Hepatocyte (in vitro differentiated cells): ENCODE data around the gene RSU1. TPM values are rescaled to one million over a fixed set of nuclear protein-coding genes. Genes with fewer than 3 reads are reported as not detected.
"Not testable (repeated sequence)": the region's sequence is repeated elsewhere in the genome, so short reads cannot be mapped to it uniquely, and the experiment has no call there.

ENCODE experiments used
- DNase-seq: peaks from one replicate; pipeline ENCODE4 v3.0.0-alpha.2; 2016; ENCODE audit warnings: low spot score
- H2AFZ ChIP-seq: fragments of 200-600 bp; sonication (generic); 2 replicates; pipeline ENCODE4 v1.6.0; 2016; ENCODE audit warnings: antibody characterized with exemption, mild to moderate bottlenecking
- H3K27ac ChIP-seq: fragments of 200-600 bp; sonication (generic); 2 replicates; pipeline ENCODE4 v1.5.1; 2016; ENCODE audit warnings: mild to moderate bottlenecking
- H3K27me3 ChIP-seq: fragments of 200-600 bp; sonication (generic); 2 replicates; pipeline ENCODE4 v1.6.1; 2016
- H3K36me3 ChIP-seq: fragments of 200-600 bp; sonication (generic); replicated peaks from 2 replicates; pipeline ENCODE4 v1.5.1; 2016; ENCODE audit warnings: low read depth; ENCODE audit not compliant: insufficient read depth
- H3K4me1 ChIP-seq: fragments of 200-600 bp; sonication (generic); 2 replicates; pipeline ENCODE4 v1.5.1; 2016; ENCODE audit warnings: mild to moderate bottlenecking, moderate library complexity; ENCODE audit not compliant: insufficient read depth
- H3K4me2 ChIP-seq: fragments of 200-600 bp; sonication (generic); 2 replicates; pipeline ENCODE4 v1.6.0; 2016
- H3K4me3 ChIP-seq: fragments of 200-600 bp; sonication (generic); 2 replicates; pipeline ENCODE4 v1.5.1; 2016; ENCODE audit warnings: mild to moderate bottlenecking
- H3K79me2 ChIP-seq: fragments of 200-600 bp; sonication (generic); 2 replicates; pipeline ENCODE4 v1.6.0; 2017; ENCODE audit warnings: mild to moderate bottlenecking
- H3K9me2 ChIP-seq: fragments of 200-600 bp; sonication (generic); replicated peaks from 2 replicates; pipeline ENCODE4 v1.6.0; 2017; ENCODE audit warnings: mild to moderate bottlenecking; ENCODE audit not compliant: insufficient read depth
- H3K9me3 ChIP-seq: fragments of 200-600 bp; sonication (generic); 2 replicates; pipeline ENCODE4 v1.5.1; 2016; ENCODE audit warnings: low read depth, mild to moderate bottlenecking
- H4K20me1 ChIP-seq: fragments of 200-600 bp; sonication (generic); 2 replicates; pipeline ENCODE4 v1.6.0; 2016; ENCODE audit warnings: mild to moderate bottlenecking; ENCODE audit not compliant: insufficient read depth, poor library complexity, severe bottlenecking
- CTCF ChIP-seq: fragments of 200-600 bp; sonication (generic); IDR thresholded peaks from 2 replicates; pipeline ENCODE4 v1.5.1; 2016; ENCODE audit warnings: antibody characterized with exemption, mild to moderate bottlenecking; ENCODE audit not compliant: poor library complexity
- EZH2 ChIP-seq: fragments of 200-600 bp; sonication (generic); IDR thresholded peaks from 2 replicates; pipeline ENCODE4 v1.6.1; 2016; ENCODE audit warnings: antibody characterized with exemption, mild to moderate bottlenecking, borderline replicate concordance
- EZH2phosphoT487 ChIP-seq: fragments of 200-600 bp; sonication (generic); IDR thresholded peaks from one replicate; pipeline ENCODE4 v1.6.1; 2018; ENCODE audit warnings: antibody characterized with exemption, mild to moderate bottlenecking, low read depth, moderate library complexity; ENCODE audit not compliant: unreplicated experiment, severe bottlenecking
- WGBS: methylation state at CpG from one replicate; pipeline ENCODE4 v1.1.6; 2016; ENCODE audit warnings: low lambda C conversion rate; ENCODE audit errors: missing lambda C conversion rate; 5-methylcytosine and 5-hydroxymethylcytosine counted together
- polyA plus RNA-seq: library from polyadenylated mRNA; unstranded; fragments of >200 nt; fragmentation: Nextera tagmentation; extraction: Ambion mirVana; gene quantifications from 2 replicates; pipeline ENCODE4 v1.2.1, GENCODE V29; 2016
- total RNA-seq: library from RNA; depleted of rRNA; stranded (reverse); fragments of >200 nt; gene quantifications from 2 replicates; pipeline ENCODE4 v1.2.3, GENCODE V29; 2014

The RSU1 gene
- total and polyA plus RNA-seq, 2 experiments from 2014 or later, result 37.0 to 52.3 TPM

- Histone ChIP-seq H3K79me2 (no peaks in the 10 kb centered on the region), H3K36me3 (no peaks in the 10 kb centered on the region), H3K4me2 (no peak overlapping the region), H3K4me1 (no peaks in the 10 kb centered on the region), H3K27me3 (no peaks in the 10 kb centered on the region), H3K4me3 (no peak overlapping the region), H3K9me3 (no peaks in the 10 kb centered on the region), H3K9me2 (no peaks in the 10 kb centered on the region), H3K27ac (no peak overlapping the region), H4K20me1 (no peaks in the 10 kb centered on the region), H2AFZ (no peak overlapping the region)
- DNase-seq, result no peak
- TF ChIP-seq EZH2phosphoT487 (no peak), CTCF (no peak), EZH2 (no peak)
- WGBS, result 82% methylated on average over 9 of the region's 9 CpGs
Measured at GRCh38 chr10:16828701-16829175, 11.5 kb upstream of the RSU1 start.

GRCh38 chr10:16828114-16828568, 10.9 kb upstream of the RSU1 start:
- DNase-seq, result peak; percentile 90
- TF ChIP-seq EZH2phosphoT487 (no peak), EZH2 (no peak), CTCF (peak; percentile 63)
- Histone ChIP-seq H3K4me1 (no peaks in the 10 kb centered on the region), H4K20me1 (no peaks in the 10 kb centered on the region), H3K79me2 (no peaks in the 10 kb centered on the region), H2AFZ (no peak overlapping the region), H3K4me2 (no peak overlapping the region), H3K9me3 (no peaks in the 10 kb centered on the region), H3K9me2 (no peaks in the 10 kb centered on the region), H3K4me3 (no peak overlapping the region), H3K36me3 (no peaks in the 10 kb centered on the region), H3K27ac (no peak overlapping the region), H3K27me3 (no peaks in the 10 kb centered on the region)
- 19% methylated on average over 11 of the region's 11 CpGs for WGBS

- not testable (repeated sequence) for H3K4me2 ChIP-seq
Measured at GRCh38 chr10:16827474-16827873, 10.2 kb upstream of the RSU1 start.

GRCh38 chr10:16822726-16823360, 5.6 kb upstream of the RSU1 start:
- H3K9me3 ChIP-seq, result no peaks in the 10 kb centered on the region
- DNase-seq, result no peak
- no peaks in the 10 kb centered on the region for H3K79me2 ChIP-seq
- no peak overlapping the region for H3K4me2 ChIP-seq
- no peak for TF ChIP-seq EZH2phosphoT487
- TF ChIP-seq CTCF, result no peak
- no peak for TF ChIP-seq EZH2
- H3K4me3 ChIP-seq, result no peak overlapping the region
- no peak overlapping the region for H3K27ac ChIP-seq
- no peaks in the 10 kb centered on the region for H3K4me1 ChIP-seq
- 80% methylated on average over 4 of the region's 4 CpGs for whole genome bisulfite sequencing
- H3K36me3 ChIP-seq, result no peaks in the 10 kb centered on the region
- H3K27me3 ChIP-seq, result no peaks in the 10 kb centered on the region
- H2AFZ ChIP-seq, result no peak overlapping the region
- no peaks in the 10 kb centered on the region for H3K9me2 ChIP-seq
- no peaks in the 10 kb centered on the region for H4K20me1 ChIP-seq

More at GRCh38 chr10:16827474-16827873, 10.2 kb upstream of the RSU1 start:
- not testable (repeated sequence) for H3K9me2 ChIP-seq, H3K27ac ChIP-seq, DNase-seq, H4K20me1 ChIP-seq, H3K4me1 ChIP-seq, H3K27me3 ChIP-seq, H3K36me3 ChIP-seq, H3K4me3 ChIP-seq, H3K79me2 ChIP-seq, H3K9me3 ChIP-seq, H2AFZ ChIP-seq
- WGBS, result 74% methylated on average over 8 of the region's 8 CpGs
